ENCODE results near the gene CNTNAP1.
A peak's percentile ranks its signal among the peaks of the same experiment; 100 is the strongest.
"Not testable (repeated sequence)": the region's sequence is repeated elsewhere in the genome, so short reads cannot be mapped to it uniquely, and the experiment has no call there.

The CNTNAP1 gene

GRCh38 chr17:42686520-42687128 is 4.3 kb downstream of the CNTNAP1 start:
- no peak for DNase-seq

GRCh38 chr17:42687707-42688320 is 5.5 kb downstream of the CNTNAP1 start:
- no peak for DNase-seq

GRCh38 chr17:42690596-42690995 is 8.3 kb downstream of the CNTNAP1 start:
- DNase-seq = no peak

GRCh38 chr17:42691021-42691545 is 8.8 kb downstream of the CNTNAP1 start:
- DNase-seq = no peak

- no peak for DNase-seq
Observed at GRCh38 chr17:42692489-42692888, 10.2 kb downstream of the CNTNAP1 start.

- no peak for DNase-seq
Observed at GRCh38 chr17:42694524-42694923, 12.2 kb downstream of the CNTNAP1 start.

GRCh38 chr17:42695500-42695899 is 13.2 kb downstream of the CNTNAP1 start:
- no peak for DNase-seq

- no peak for DNase-seq
Observed at GRCh38 chr17:42697108-42697811, 14.9 kb downstream of the CNTNAP1 start.

GRCh38 chr17:42698736-42699414 is 16.5 kb downstream of the CNTNAP1 start:
- no peak for DNase-seq

GRCh38 chr17:42699415-42699740 is 17.0 kb downstream of the CNTNAP1 start:
- no peak for DNase-seq

- DNase-seq = no peak
Observed at GRCh38 chr17:42700586-42701289, 18.4 kb downstream of the CNTNAP1 start.

GRCh38 chr17:42702446-42702845 is 20.1 kb downstream of the CNTNAP1 start:
- no peak for DNase-seq

GRCh38 chr17:42704490-42704836 is 22.1 kb downstream of the CNTNAP1 start:
- DNase-seq = no peak

GRCh38 chr17:42704837-42705494 is 22.6 kb downstream of the CNTNAP1 start:
- no peak for DNase-seq

GRCh38 chr17:42706732-42707131 is 24.4 kb downstream of the CNTNAP1 start:
- DNase-seq = peak; percentile 65

- DNase-seq = no peak
Observed at GRCh38 chr17:42708588-42708987, 26.3 kb downstream of the CNTNAP1 start.

GRCh38 chr17:42709561-42709960 is 27.2 kb downstream of the CNTNAP1 start:
- DNase-seq = no peak

- DNase-seq = peak; percentile 75
Observed at GRCh38 chr17:42720996-42721583, 38.8 kb downstream of the CNTNAP1 start.

- DNase-seq = no peak
Observed at GRCh38 chr17:42723636-42724035, 41.3 kb downstream of the CNTNAP1 start.

- DNase-seq = no peak
Observed at GRCh38 chr17:42725143-42725542, 42.8 kb downstream of the CNTNAP1 start.

- DNase-seq = no peak
Observed at GRCh38 chr17:42740699-42741098, 58.4 kb downstream of the CNTNAP1 start.

GRCh38 chr17:42742916-42743315 is 60.6 kb downstream of the CNTNAP1 start:
- not testable (repeated sequence) for DNase-seq
